Neuronal stem cell (in vitro differentiated cells): ENCODE measurements around the gene C2CD3.

Experiments used
- DNase-seq: peaks from one replicate; pipeline ENCODE4 v3.0.0-alpha.2; 2013; ENCODE audit warnings: low spot score
- H2AFZ ChIP-seq: one replicate; pipeline ENCODE4 v1.6.1; 2013; ENCODE audit warnings: mild to moderate bottlenecking, low read length, inconsistent platforms
- H2AK5ac ChIP-seq: 2 replicates; pipeline ENCODE4 v1.6.1; 2013; ENCODE audit warnings: low read depth, mild to moderate bottlenecking, inconsistent platforms, low read length, moderate library complexity, mixed read lengths
- H2BK120ac ChIP-seq: 2 replicates; pipeline ENCODE4 v1.6.1; 2013; ENCODE audit warnings: low read depth, mild to moderate bottlenecking, inconsistent platforms, low read length, moderate library complexity, mixed read lengths
- H2BK12ac ChIP-seq: one replicate; pipeline ENCODE4 v1.6.1; 2013; ENCODE audit warnings: low read length, inconsistent platforms
- H2BK15ac ChIP-seq: 2 replicates; pipeline ENCODE4 v1.6.1; 2013; ENCODE audit warnings: mild to moderate bottlenecking, low read length, inconsistent platforms, mixed read lengths
- H2BK5ac ChIP-seq: one replicate; pipeline ENCODE4 v1.6.1; 2013; ENCODE audit warnings: inconsistent platforms, mild to moderate bottlenecking, low read length, moderate library complexity
- H3K14ac ChIP-seq: one replicate; pipeline ENCODE4 v1.6.1; 2013; ENCODE audit warnings: low read length, inconsistent platforms
- H3K18ac ChIP-seq: 2 replicates; pipeline ENCODE4 v1.6.1; 2013; ENCODE audit warnings: low read length, inconsistent platforms
- H3K23ac ChIP-seq: 2 replicates; pipeline ENCODE4 v1.6.1; 2013; ENCODE audit warnings: low read depth, mild to moderate bottlenecking, mixed read lengths, low read length, inconsistent platforms; ENCODE audit not compliant: poor library complexity
- H3K27ac ChIP-seq: replicated peaks from 3 replicates; pipeline ENCODE4 v1.5.1; 2013; ENCODE audit warnings: low read length, inconsistent platforms
- H3K27me3 ChIP-seq, 3 experiments: 2 replicates each; pipeline ENCODE4 v1.6.1; 2013; ENCODE audit warnings: low read length in 3 of 3, mild to moderate bottlenecking in 2 of 3, inconsistent platforms in 1 of 3, low read depth in 1 of 3, mixed read lengths in 1 of 3, moderate library complexity in 1 of 3; ENCODE audit not compliant: control insufficient read depth in 3 of 3, insufficient read depth in 3 of 3
- H3K36me3 ChIP-seq, 2 donors: replicated peaks in 1 of 2; 2 replicates each; pipeline ENCODE4 v1.6.1; 2013; ENCODE audit warnings: low read length in 2 of 2; ENCODE audit not compliant: control insufficient read depth in 2 of 2, insufficient read depth in 2 of 2
- H3K4ac ChIP-seq: 2 replicates; pipeline ENCODE4 v1.6.1; 2013; ENCODE audit warnings: inconsistent platforms, mild to moderate bottlenecking, low read length, moderate library complexity
- H3K4me1 ChIP-seq, 2 donors: 1 replicate in 1 of 2; 2 replicates in 1 of 2; pipeline ENCODE4 v1.6.1; 2013; ENCODE audit warnings: low read length in 2 of 2, low read depth in 1 of 2; ENCODE audit not compliant: control insufficient read depth in 2 of 2, insufficient read depth in 1 of 2
- H3K4me2 ChIP-seq: one replicate; pipeline ENCODE4 v1.6.1; 2013; ENCODE audit warnings: mild to moderate bottlenecking, low read length, inconsistent platforms; ENCODE audit not compliant: insufficient read depth, poor library complexity, severe bottlenecking
- H3K4me3 ChIP-seq, 2 donors: 2 replicates each; pipeline ENCODE4 v1.5.1; 2013; ENCODE audit warnings: low read length in 2 of 2, mild to moderate bottlenecking in 2 of 2, inconsistent platforms in 1 of 2, moderate library complexity in 1 of 2
- H3K79me1 ChIP-seq: one replicate; pipeline ENCODE4 v1.6.1; 2013; ENCODE audit warnings: low read depth, mild to moderate bottlenecking, inconsistent platforms, low read length, moderate library complexity
- H3K9ac ChIP-seq: one replicate; pipeline ENCODE4 v1.6.1; 2013; ENCODE audit warnings: mild to moderate bottlenecking, low read depth, low read length, inconsistent platforms; ENCODE audit not compliant: poor library complexity
- H3K9me3 ChIP-seq, 2 donors: replicated peaks in 1 of 2; 2 replicates each; pipeline versions ENCODE3 to v1.6.1; 2013; ENCODE audit warnings: low read length in 2 of 2, mild to moderate bottlenecking in 2 of 2, inconsistent platforms in 1 of 2, low read depth in 1 of 2, mixed read lengths in 1 of 2, moderate library complexity in 1 of 2; ENCODE audit not compliant: control insufficient read depth in 2 of 2, insufficient read depth in 1 of 2
- H4K8ac ChIP-seq: one replicate; pipeline ENCODE4 v1.6.1; 2013; ENCODE audit warnings: low read depth, mild to moderate bottlenecking, inconsistent platforms, low read length, moderate library complexity
- H4K91ac ChIP-seq: one replicate; pipeline ENCODE4 v1.6.1; 2013; ENCODE audit warnings: low read length, low read depth, mild to moderate bottlenecking, inconsistent platforms; ENCODE audit not compliant: poor library complexity
- WGBS, 2 donors: extraction: QIAGEN DNeasy Blood & Tissue Kit; methylation state at CpG; one replicate each; pipeline ENCODE4 v1.1.7; 2013; ENCODE audit warnings: missing lambda C conversion rate in 2 of 2, mixed read lengths in 1 of 2; ENCODE audit not compliant: insufficient read length in 2 of 2, insufficient replicate concordance in 1 of 2; ENCODE audit errors: extremely low coverage in 2 of 2; 5-methylcytosine and 5-hydroxymethylcytosine counted together

The C2CD3 gene

GRCh38 chr11:74097686-74098237 is 73.0 kb downstream of the C2CD3 start:
- Histone ChIP-seq H2AK5ac (no peak overlapping the region), H3K36me3 (peaks cover 7 to 97% of the 10 kb centered on the region in 2 donors), H2AFZ (no peak overlapping the region), H3K27me3 (no peaks in the 10 kb centered on the region), H3K4me2 (no peak overlapping the region), H3K4me1 (no peaks in the 10 kb centered on the region), H3K27ac (no peak overlapping the region), H3K23ac (no peak overlapping the region), H3K79me1 (no peaks in the 10 kb centered on the region), H2BK5ac (no peak overlapping the region), H2BK15ac (no peak overlapping the region), H3K14ac (no peak overlapping the region), H3K9ac (no peak overlapping the region), H3K4me3 (no peak overlapping the region), H2BK120ac (no peak overlapping the region), H3K9me3 (peaks cover 0 to 2% of the 10 kb centered on the region in 2 donors), H4K8ac (no peak overlapping the region), H4K91ac (no peak overlapping the region), H2BK12ac (no peak overlapping the region), H3K4ac (no peak overlapping the region), H3K18ac (no peak overlapping the region)
- no peak for DNase-seq
- no CpG with 5 or more reads among the region's 4 CpGs for WGBS, 2 donors

- Histone ChIP-seq H2BK12ac (no peak overlapping the region), H2AFZ (no peak overlapping the region), H4K8ac (no peak overlapping the region), H3K4me1 (no peaks in the 10 kb centered on the region), H3K4ac (no peak overlapping the region), H3K79me1 (no peaks in the 10 kb centered on the region), H3K14ac (no peak overlapping the region), H2BK120ac (no peak overlapping the region), H3K4me2 (no peak overlapping the region), H3K18ac (no peak overlapping the region), H3K27me3 (no peaks in the 10 kb centered on the region), H3K4me3 (no peak overlapping the region), H3K23ac (no peak overlapping the region), H2BK15ac (no peak overlapping the region), H3K9ac (no peak overlapping the region), H3K27ac (no peak overlapping the region), H3K36me3 (peaks cover 18 to 96% of the 10 kb centered on the region in 2 donors), H2BK5ac (no peak overlapping the region), H4K91ac (no peak overlapping the region), H3K9me3 (peaks cover 0 to 2% of the 10 kb centered on the region in 2 donors), H2AK5ac (no peak overlapping the region)
- DNase-seq = no peak
- no CpG with 5 or more reads among the region's 4 CpGs for WGBS, 2 donors
These were observed 76.4 kb downstream of the C2CD3 start for GRCh38 chr11:74094393-74094792.

- no CpG with 5 or more reads among the region's 6 CpGs for WGBS, 2 donors
- H3K79me1 ChIP-seq = no peaks in the 10 kb centered on the region
- no peak overlapping the region for H3K4me2 ChIP-seq
- no peak overlapping the region for H4K8ac ChIP-seq
- peaks cover 20 to 96% of the 10 kb centered on the region in 2 donors for H3K36me3 ChIP-seq
- H3K4ac ChIP-seq = no peak overlapping the region
- H2AK5ac ChIP-seq = no peak overlapping the region
- no peak overlapping the region for H4K91ac ChIP-seq
- no peak overlapping the region for H2AFZ ChIP-seq
- no peak overlapping the region for H2BK15ac ChIP-seq
- H3K9me3 ChIP-seq = peaks cover 0 to 2% of the 10 kb centered on the region in 2 donors
- H3K4me3 ChIP-seq = no peak overlapping the region
- no peak overlapping the region for H3K23ac ChIP-seq
- H3K27ac ChIP-seq = no peak overlapping the region
- H3K4me1 ChIP-seq = no peaks in the 10 kb centered on the region
- DNase-seq = no peak
- no peak overlapping the region for H3K18ac ChIP-seq
- no peak overlapping the region for H3K9ac ChIP-seq
- no peak overlapping the region for H2BK120ac ChIP-seq
- H3K27me3 ChIP-seq = no peaks in the 10 kb centered on the region
- no peak overlapping the region for H2BK5ac ChIP-seq
- no peak overlapping the region for H2BK12ac ChIP-seq
- no peak overlapping the region for H3K14ac ChIP-seq
These were observed 78.4 kb downstream of the C2CD3 start for GRCh38 chr11:74092425-74092824.

- Histone ChIP-seq H3K9me3 (peaks cover 0 to 2% of the 10 kb centered on the region in 2 donors), H3K36me3 (peaks cover 20 to 96% of the 10 kb centered on the region in 2 donors), H3K14ac (no peak overlapping the region), H2AFZ (no peak overlapping the region), H3K4ac (no peak overlapping the region), H4K91ac (no peak overlapping the region), H4K8ac (no peak overlapping the region), H3K27me3 (no peaks in the 10 kb centered on the region), H3K4me2 (no peak overlapping the region), H3K4me1 (no peaks in the 10 kb centered on the region), H2BK15ac (no peak overlapping the region), H2AK5ac (no peak overlapping the region), H3K9ac (no peak overlapping the region), H3K27ac (no peak overlapping the region), H2BK120ac (no peak overlapping the region), H2BK12ac (no peak overlapping the region), H3K18ac (no peak overlapping the region), H3K79me1 (no peaks in the 10 kb centered on the region), H2BK5ac (no peak overlapping the region), H3K23ac (no peak overlapping the region), H3K4me3 (no peak overlapping the region)
- DNase-seq = no peak
- no CpG with 5 or more reads among the region's 1 CpG for WGBS, 2 donors
These were observed 79.3 kb downstream of the C2CD3 start for GRCh38 chr11:74091549-74091948.
